ENCODE measurements around the gene FIG4. TPM values are rescaled to one million over a fixed set of nuclear protein-coding genes. Genes with fewer than 3 reads are reported as not detected.
"Not testable (repeated sequence)": the region's sequence is repeated elsewhere in the genome, so short reads cannot be mapped to it uniquely, and the experiment has no call there.

Gene FIG4
- total RNA-seq, 4 donors from 2014 or later, result 12.5 to 23.0 (median 19.3) TPM

DNA sequence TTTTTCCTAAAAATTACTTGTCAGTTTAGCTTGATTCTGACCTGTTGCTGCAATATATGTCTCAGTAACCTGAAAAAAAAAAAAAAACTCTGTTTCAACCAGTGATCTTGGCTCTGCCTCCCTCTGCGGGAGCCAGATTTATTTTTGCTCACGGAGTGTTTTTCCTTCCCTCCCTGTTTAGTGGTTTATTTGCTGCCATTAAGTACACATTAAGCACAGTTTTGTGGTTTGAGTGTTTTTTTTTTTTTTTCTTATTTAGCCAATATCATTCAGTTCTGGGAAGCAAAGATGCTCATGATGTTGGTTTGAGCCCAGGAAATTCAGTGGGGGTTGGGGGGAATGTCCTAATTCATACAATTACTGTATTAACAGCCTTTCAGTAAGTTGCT is 176.9 kb downstream of the FIG4 start:
- 5% methylated on average over 2 of the region's 2 CpGs; no CpG with 5 or more reads in 1 of the 2 donors for WGBS, 2 donors (ENCODE audit: low coverage in 1 of 2)
- H3K27ac ChIP-seq, result no peak overlapping the region
- H3K36me3 ChIP-seq, result no peaks in the 10 kb centered on the region
- H3K27me3 ChIP-seq, result no peaks in the 10 kb centered on the region
- H3K9me3 ChIP-seq, result no peaks in the 10 kb centered on the region
- no peak for ATAC-seq
- no peak overlapping the region for H3K4me3 ChIP-seq
- TF ChIP-seq, protein P1, sequence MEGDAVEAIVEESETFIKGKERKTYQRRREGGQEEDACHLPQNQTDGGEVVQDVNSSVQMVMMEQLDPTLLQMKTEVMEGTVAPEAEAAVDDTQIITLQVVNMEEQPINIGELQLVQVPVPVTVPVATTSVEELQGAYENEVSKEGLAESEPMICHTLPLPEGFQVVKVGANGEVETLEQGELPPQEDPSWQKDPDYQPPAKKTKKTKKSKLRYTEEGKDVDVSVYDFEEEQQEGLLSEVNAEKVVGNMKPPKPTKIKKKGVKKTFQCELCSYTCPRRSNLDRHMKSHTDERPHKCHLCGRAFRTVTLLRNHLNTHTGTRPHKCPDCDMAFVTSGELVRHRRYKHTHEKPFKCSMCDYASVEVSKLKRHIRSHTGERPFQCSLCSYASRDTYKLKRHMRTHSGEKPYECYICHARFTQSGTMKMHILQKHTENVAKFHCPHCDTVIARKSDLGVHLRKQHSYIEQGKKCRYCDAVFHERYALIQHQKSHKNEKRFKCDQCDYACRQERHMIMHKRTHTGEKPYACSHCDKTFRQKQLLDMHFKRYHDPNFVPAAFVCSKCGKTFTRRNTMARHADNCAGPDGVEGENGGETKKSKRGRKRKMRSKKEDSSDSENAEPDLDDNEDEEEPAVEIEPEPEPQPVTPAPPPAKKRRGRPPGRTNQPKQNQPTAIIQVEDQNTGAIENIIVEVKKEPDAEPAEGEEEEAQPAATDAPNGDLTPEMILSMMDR (IDR thresholded peaks at IDR 0.05), result no peak
- no peak for TF ChIP-seq POLR2A (IDR thresholded peaks at IDR 0.05)
- TF ChIP-seq POLR2AphosphoS5 (IDR thresholded peaks at IDR 0.05), result no peak
- TF ChIP-seq EP300 (IDR thresholded peaks at IDR 0.05), result no peak
- peaks cover 0 to 13% (median 0%) of the 10 kb centered on the region in 3 donors for H3K4me1 ChIP-seq

DNA sequence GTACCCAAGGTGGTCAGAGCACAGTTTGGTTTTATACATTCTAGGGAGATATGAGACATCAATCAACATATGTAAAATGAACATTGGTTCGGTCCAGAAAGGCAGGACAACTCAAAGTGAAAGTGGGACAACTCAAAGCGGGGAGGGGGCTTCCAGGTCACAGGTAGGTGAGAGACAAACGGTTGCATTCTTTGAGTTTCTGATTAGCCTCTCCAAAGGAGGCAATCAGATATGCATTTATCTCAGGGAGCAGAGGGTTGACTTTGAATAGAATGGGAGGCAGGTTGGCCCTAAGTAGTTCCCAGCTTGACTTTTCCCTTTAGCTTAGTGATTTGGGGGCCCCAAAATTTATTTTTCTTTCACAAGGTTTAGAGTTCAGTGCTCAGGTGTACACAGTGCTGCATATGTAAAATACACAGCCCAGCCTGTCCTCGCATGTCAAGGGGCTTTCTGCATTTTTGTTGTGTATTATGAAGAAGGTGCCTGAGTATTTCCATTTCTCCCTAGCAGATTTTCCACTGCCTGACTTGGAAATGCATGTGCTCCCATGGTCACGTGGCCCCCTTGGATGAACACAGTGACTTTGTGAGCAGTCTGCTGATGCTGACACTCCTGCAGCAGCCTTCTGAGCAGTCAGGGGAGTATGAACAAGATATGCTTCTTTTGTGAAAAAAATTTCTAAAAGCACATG is 178.4 kb downstream of the FIG4 start:
- H3K36me3 ChIP-seq, H3K27me3 ChIP-seq, H3K9me3 ChIP-seq, H3K4me3 ChIP-seq, ATAC-seq, H3K27ac ChIP-seq: not testable (repeated sequence)
- 37 to 72% methylated on average over 4 to 5 of the region's 5 CpGs for WGBS, 2 donors (ENCODE audit: low coverage in 1 of 2)
- peaks cover 0 to 13% (median 0%) of the 10 kb centered on the region in 3 donors for H3K4me1 ChIP-seq

DNA sequence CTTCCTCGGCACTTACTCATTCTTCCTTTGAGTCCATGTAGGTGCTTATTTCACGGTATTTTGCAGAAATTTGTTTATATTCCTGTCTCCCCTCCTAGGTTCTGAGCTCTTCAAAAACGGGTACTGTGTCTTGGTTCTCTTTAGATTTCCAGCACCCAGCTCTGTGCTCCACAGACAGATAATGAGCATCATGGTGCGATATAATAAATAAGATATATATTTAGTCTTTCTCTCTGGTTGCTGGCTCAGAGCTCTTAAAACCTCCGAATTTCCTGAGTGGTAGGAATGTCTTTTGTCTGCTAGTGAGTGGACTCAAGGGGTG is 179.0 kb downstream of the FIG4 start:
- H3K9me3 ChIP-seq, result no peaks in the 10 kb centered on the region
- TF ChIP-seq POLR2A (IDR thresholded peaks at IDR 0.05) (no peak), EP300 (IDR thresholded peaks at IDR 0.05) (no peak), POLR2AphosphoS5 (IDR thresholded peaks at IDR 0.05) (no peak)
- TF ChIP-seq, protein P1 (IDR thresholded peaks at IDR 0.05), result no peak
- H3K36me3 ChIP-seq, result no peaks in the 10 kb centered on the region
- no peak overlapping the region for H3K4me3 ChIP-seq
- H3K27ac ChIP-seq, result no peak overlapping the region
- no peak for ATAC-seq
- 50 to 51% methylated on average over 4 to 5 of the region's 5 CpGs for WGBS, 2 donors (ENCODE audit: low coverage in 1 of 2)
- H3K4me1 ChIP-seq, result peaks cover 0 to 13% (median 0%) of the 10 kb centered on the region in 3 donors
- H3K27me3 ChIP-seq, result no peaks in the 10 kb centered on the region

DNA sequence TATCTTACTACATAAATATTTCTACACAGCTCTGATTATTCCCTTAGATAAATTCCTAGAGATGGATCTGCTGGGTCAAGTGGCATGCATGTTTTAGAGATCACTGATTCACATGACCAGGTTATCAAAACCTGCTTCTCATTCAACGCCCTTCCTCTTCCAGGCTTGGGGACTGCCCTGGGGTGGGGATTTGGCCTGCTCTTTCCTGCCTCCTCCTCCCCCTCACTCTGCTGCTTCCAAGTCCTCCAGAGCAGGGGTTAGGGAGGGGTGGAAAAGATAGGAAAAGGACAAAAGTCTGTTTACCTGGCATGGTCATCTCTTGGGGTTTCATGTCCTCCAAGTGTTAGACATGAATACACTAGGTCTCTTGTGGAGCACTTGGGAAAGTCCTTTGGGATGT is 181.5 kb downstream of the FIG4 start:
- ATAC-seq, result no peak
- Histone ChIP-seq H3K27me3 (peaks cover 4% of the 10 kb centered on the region), H3K27ac (no peak overlapping the region)

DNA sequence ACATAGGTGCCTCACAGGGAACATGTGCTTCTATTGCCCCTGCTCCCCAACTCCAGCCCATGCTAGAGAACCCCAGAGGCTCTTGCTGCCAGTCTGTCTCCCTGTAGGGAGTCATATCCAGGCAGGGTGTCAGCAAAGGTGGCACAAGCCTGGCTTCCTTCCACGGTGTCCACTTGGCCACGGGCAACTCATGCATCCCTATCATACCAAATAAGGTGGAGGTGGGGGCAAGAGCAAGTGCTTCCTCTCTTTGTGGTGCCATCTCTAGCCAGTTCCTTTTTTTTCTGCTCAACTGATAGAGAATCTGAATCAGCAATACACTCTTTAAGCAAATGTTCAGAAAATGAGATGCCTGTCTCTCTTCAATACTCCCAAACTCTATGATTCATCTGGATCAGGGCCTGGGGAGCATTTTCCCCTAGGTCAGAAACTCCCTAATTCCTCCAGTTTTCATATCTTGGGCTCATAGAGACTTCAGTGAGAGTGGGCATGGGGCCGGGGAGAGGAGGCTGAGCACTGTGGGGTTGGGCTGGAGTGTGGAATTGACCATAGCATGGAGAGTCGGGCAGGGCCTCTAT is 182.0 kb downstream of the FIG4 start:
- 82 to 95% methylated on average over 2 to 3 of the region's 4 CpGs for WGBS, 2 donors (ENCODE audit: low coverage in 1 of 2)
- no peaks in the 10 kb centered on the region for H3K9me3 ChIP-seq
- H3K27ac ChIP-seq, result no peak overlapping the region
- H3K4me3 ChIP-seq, result no peak overlapping the region
- ATAC-seq, result no peak
- H3K27me3 ChIP-seq, result peaks cover 4% of the 10 kb centered on the region
- TF ChIP-seq POLR2AphosphoS5 (IDR thresholded peaks at IDR 0.05) (no peak), EP300 (IDR thresholded peaks at IDR 0.05) (no peak), POLR2A (IDR thresholded peaks at IDR 0.05) (no peak)
- TF ChIP-seq, protein P1 (IDR thresholded peaks at IDR 0.05), result no peak
- H3K4me1 ChIP-seq, result no peaks in the 10 kb centered on the region
- no peaks in the 10 kb centered on the region for H3K36me3 ChIP-seq

More for the DNA sequence above, 181.5 kb downstream of the FIG4 start:
- no peaks in the 10 kb centered on the region for H3K9me3 ChIP-seq
- H3K36me3 ChIP-seq, result no peaks in the 10 kb centered on the region
- TF ChIP-seq POLR2A (IDR thresholded peaks at IDR 0.05) (no peak), EP300 (IDR thresholded peaks at IDR 0.05) (no peak), POLR2AphosphoS5 (IDR thresholded peaks at IDR 0.05) (no peak)
- TF ChIP-seq, protein P1 (IDR thresholded peaks at IDR 0.05), result no peak
- WGBS, 2 donors (ENCODE audit: low coverage in 1 of 2), result 50 to 83% methylated on average over 1 of the region's 1 CpG
- peaks cover 0 to 5% (median 0%) of the 10 kb centered on the region in 3 donors for H3K4me1 ChIP-seq
- no peak overlapping the region for H3K4me3 ChIP-seq

Data from gastroesophageal sphincter (tissue), 4 donors.